K562 (cell line): ENCODE results near the gene ITPR1. TPM values are rescaled to one million over a fixed set of nuclear protein-coding genes. Genes with fewer than 3 reads are reported as not detected.
A peak's percentile ranks its signal among the peaks of the same experiment; 100 is the strongest.

Experiments
- BHLHE40 ChIP-seq: IDR thresholded peaks from 2 replicates; pipeline ENCODE4 v1.6.1; 2011; ENCODE audit warnings: low read length, improper control_type of control experiment
- CEBPB ChIP-seq: fragments of 450-650 bp; IDR thresholded peaks from 2 replicates; pipeline ENCODE4 v1.6.1; 2016; ENCODE audit warnings: missing genetic modification characterization, missing compliant biosample characterization
- MECOM ChIP-seq: fragments of 250-450 bp; sonication (Bioruptor Pico); IDR thresholded peaks from 2 replicates; pipeline ENCODE4 v1.8.0; 2022; ENCODE audit warnings: inconsistent platforms
- SMARCA4 ChIP-seq: fragments of 450-650 bp; IDR thresholded peaks from 2 replicates; pipeline ENCODE4 v1.6.1; 2016
- TEAD4 ChIP-seq, 2 experiments: sonication (generic) in 1 of 2; formaldehyde crosslinking in 1 of 2; IDR thresholded peaks; 2 replicates each; pipeline versions ENCODE4 v1.6.1 to v1.8.0; 2012 to 2022; ENCODE audit warnings: borderline replicate concordance in 1 of 2, inconsistent platforms in 1 of 2, low read length in 1 of 2, mild to moderate bottlenecking in 1 of 2, missing genetic modification reagents in 1 of 2
- YBX1 ChIP-seq: fragments of 450-650 bp; IDR thresholded peaks from 2 replicates; pipeline ENCODE4 v1.7.1; 2016; ENCODE audit warnings: mild to moderate bottlenecking
- ZFX ChIP-seq: sonication (generic); formaldehyde crosslinking; IDR thresholded peaks from 2 replicates; pipeline ENCODE4 v1.8.0; 2022; ENCODE audit warnings: mild to moderate bottlenecking, missing genetic modification reagents, moderate library complexity
- ZNF140 ChIP-seq: fragments of 250-450 bp; sonication (Bioruptor Pico); IDR thresholded peaks from 2 replicates; pipeline ENCODE4 v1.8.0; 2021; ENCODE audit warnings: moderate library complexity, mild to moderate bottlenecking, inconsistent platforms
- ZNF217 ChIP-seq: sonication (generic); formaldehyde crosslinking; IDR thresholded peaks from 2 replicates; pipeline ENCODE4 v1.8.0; 2022; ENCODE audit warnings: mild to moderate bottlenecking, missing genetic modification reagents
- ZNF766 ChIP-seq: fragments of 200-800 bp; sonication (Bioruptor generic); conservative IDR thresholded peaks from 2 replicates; pipeline ENCODE4 v1.6.1; 2016; ENCODE audit warnings: missing genetic modification characterization, missing compliant biosample characterization
- polyA plus RNA-seq, 8 experiments: library from polyadenylated mRNA; depleted of rRNA in 4 of 8; stranded (reverse) in 5 of 8; unstranded in 3 of 8; fragments of >200 nt; fragmentation: Nextera tagmentation in 2 of 8; fragmentation: Illumina TruSeq in 1 of 8; extraction: Ambion mirVana in 2 of 8; extraction: Trizol in 1 of 8; gene quantifications; 2 replicates each; pipeline versions ENCODE4 v1.2.1 to v1.2.3, GENCODE V29; 2011 to 2014; ENCODE audit warnings: inconsistent platforms in 1 of 8, missing spikeins in 1 of 8
- total RNA-seq, 7 experiments: library from RNA; depleted of rRNA in 6 of 7; stranded (reverse); fragments of >200 nt in 6 of 7; fragmentation: Illumina TruSeq in 2 of 7; extraction: Trizol in 2 of 7; gene quantifications; 2 replicates each; pipeline versions ENCODE4 v1.2.1 to v1.2.3, GENCODE V29; 2011 to 2021; ENCODE audit warnings: low replicate concordance in 1 of 7
- TF ChIP-seq, protein P1 (sequence below): fragments of 250-450 bp; sonication (Bioruptor Pico); IDR thresholded peaks from 2 replicates; pipeline ENCODE4 v1.8.0; 2022; ENCODE audit warnings: inconsistent platforms
- TF ChIP-seq, protein P2 (sequence below): fragments of 450-650 bp; IDR thresholded peaks from 2 replicates; pipeline ENCODE4 v1.6.1; 2018; ENCODE audit not compliant: partially characterized antibody

Gene ITPR1
- total and polyA plus RNA-seq, 9 of the 15 experiments (the other 6 are each of a cell fraction or from before 2014, with no cell fraction given): 22.4 to 40.0 (median 27.4) TPM

DNA sequence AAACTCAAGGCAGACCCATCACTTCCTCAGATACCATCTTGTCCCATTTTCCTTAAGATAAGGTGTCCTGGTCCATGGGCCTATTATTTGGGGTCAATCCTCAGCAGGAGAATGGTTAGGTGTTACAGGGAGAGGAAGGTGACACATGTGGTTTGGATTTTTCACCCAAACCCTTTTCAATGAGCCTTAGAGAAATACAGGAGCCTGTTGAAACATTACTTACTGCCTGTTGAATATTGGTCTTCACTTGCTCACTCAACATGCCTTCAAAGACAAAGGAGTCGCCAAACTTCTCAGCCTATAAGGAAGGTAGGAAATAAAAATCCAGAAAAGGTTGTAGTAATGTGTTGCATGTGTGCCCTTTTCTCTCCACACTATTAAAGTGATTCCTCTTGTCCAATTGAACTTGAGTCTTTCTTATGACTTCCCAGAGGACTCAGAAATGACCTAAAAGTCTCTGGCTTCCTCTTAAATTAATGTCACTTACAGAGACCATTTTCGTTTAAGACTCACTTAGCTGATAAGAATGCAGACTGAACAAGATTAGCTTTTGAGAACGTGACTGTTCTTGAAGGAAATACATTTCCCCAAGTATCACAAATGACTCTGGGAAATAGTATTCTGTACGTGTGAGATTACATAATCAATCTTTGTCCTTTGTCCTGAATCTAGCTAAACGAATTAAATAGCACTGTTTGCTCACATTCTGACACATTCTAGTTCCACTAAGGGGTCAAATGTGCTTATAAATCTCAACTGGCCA, 43.9 kb upstream of the ITPR1 start (continued):
- TF ChIP-seq, protein P1, sequence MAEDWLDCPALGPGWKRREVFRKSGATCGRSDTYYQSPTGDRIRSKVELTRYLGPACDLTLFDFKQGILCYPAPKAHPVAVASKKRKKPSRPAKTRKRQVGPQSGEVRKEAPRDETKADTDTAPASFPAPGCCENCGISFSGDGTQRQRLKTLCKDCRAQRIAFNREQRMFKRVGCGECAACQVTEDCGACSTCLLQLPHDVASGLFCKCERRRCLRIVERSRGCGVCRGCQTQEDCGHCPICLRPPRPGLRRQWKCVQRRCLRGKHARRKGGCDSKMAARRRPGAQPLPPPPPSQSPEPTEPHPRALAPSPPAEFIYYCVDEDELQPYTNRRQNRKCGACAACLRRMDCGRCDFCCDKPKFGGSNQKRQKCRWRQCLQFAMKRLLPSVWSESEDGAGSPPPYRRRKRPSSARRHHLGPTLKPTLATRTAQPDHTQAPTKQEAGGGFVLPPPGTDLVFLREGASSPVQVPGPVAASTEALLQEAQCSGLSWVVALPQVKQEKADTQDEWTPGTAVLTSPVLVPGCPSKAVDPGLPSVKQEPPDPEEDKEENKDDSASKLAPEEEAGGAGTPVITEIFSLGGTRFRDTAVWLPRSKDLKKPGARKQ (CRISPR knock-in tag): no peak
- TF ChIP-seq YBX1 (no peak), BHLHE40 (peak; percentile 70), SMARCA4 (no peak), CEBPB (tag) (0 out of 2 replicates have a peak, but pooled peaks have one; percentile 19), ZNF217 (CRISPR knock-in tag) (no peak), TEAD4 (IDR thresholded peaks at IDR 0.05; ENCODE audit: low read length) (0 out of 2 replicates have a peak, but pooled peaks have one; percentile 10), TEAD4 (CRISPR knock-in tag; IDR thresholded peaks at IDR 0.05; ENCODE audit: borderline replicate concordance) (no peak), MECOM (CRISPR knock-in tag) (no peak), ZNF766 (CRISPR knock-in tag) (no peak), ZFX (CRISPR knock-in tag) (no peak), ZNF140 (CRISPR knock-in tag) (no peak)
- TF ChIP-seq, protein P2, sequence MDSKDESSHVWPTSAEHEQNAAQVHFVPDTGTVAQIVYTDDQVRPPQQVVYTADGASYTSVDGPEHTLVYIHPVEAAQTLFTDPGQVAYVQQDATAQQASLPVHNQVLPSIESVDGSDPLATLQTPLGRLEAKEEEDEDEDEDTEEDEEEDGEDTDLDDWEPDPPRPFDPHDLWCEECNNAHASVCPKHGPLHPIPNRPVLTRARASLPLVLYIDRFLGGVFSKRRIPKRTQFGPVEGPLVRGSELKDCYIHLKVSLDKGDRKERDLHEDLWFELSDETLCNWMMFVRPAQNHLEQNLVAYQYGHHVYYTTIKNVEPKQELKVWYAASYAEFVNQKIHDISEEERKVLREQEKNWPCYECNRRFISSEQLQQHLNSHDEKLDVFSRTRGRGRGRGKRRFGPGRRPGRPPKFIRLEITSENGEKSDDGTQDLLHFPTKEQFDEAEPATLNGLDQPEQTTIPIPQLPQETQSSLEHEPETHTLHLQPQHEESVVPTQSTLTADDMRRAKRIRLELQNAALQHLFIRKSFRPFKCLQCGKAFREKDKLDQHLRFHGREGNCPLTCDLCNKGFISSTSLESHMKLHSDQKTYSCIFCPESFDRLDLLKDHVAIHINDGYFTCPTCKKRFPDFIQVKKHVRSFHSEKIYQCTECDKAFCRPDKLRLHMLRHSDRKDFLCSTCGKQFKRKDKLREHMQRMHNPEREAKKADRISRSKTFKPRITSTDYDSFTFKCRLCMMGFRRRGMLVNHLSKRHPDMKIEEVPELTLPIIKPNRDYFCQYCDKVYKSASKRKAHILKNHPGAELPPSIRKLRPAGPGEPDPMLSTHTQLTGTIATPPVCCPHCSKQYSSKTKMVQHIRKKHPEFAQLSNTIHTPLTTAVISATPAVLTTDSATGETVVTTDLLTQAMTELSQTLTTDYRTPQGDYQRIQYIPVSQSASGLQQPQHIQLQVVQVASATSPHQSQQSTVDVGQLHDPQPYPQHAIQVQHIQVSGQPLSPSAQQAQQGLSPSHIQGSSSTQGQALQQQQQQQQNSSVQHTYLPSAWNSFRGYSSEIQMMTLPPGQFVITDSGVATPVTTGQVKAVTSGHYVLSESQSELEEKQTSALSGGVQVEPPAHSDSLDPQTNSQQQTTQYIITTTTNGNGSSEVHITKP: no peak
